A549 (cell line): ENCODE data around the gene TRIM56. TPM values are rescaled to one million over a fixed set of nuclear protein-coding genes. Genes with fewer than 3 reads are reported as not detected.

Experiments
- ATAC-seq, 2 experiments: fragments of 200-7000 bp in 1 of 2; fragments of >200 bp in 1 of 2; cut with Nextera tagmentation in 1 of 2; cut with Tn5 transposase in 1 of 2; 3 replicates each; pipeline versions ENCODE4 v1.8.0 to v1.9.1; 2018 to 2020; ENCODE audit warnings: mild to moderate bottlenecking in 1 of 2, moderate library complexity in 1 of 2
- CTCF ChIA-PET: fragments of 300-600 bp; sonication (Branson Sonifier 250); formaldehyde crosslinking; extraction: SDS; loops from one replicate; lab custom pipeline; 2021; ENCODE audit warnings: antibody characterized with exemption, inconsistent platforms; lab: Yijun Ruan, JAX
- POLR2A ChIA-PET: fragments of 350-600 bp; formaldehyde crosslinking; extraction: SDS; loops from one replicate; lab custom pipeline; 2021; ENCODE audit warnings: antibody characterized with exemption, inconsistent platforms; lab: Yijun Ruan, JAX
- DNase-seq, 2 experiments: peaks; one replicate each; pipeline versions ENCODE4 v3.0.0 to v3.0.0-alpha.2; 2011 to 2016; ENCODE audit warnings: low read depth in 1 of 2, low spot score in 1 of 2
- FAIRE-seq: peaks from 2 replicates; lab custom pipeline; 2011; peaks lifted over from hg19 to GRCh38; lab: Jason Lieb, UNC
- H3K27ac ChIP-seq, 2 experiments: fragments of >200 bp; sonication (Bioruptor Twin); formaldehyde crosslinking; 3 replicates each; pipeline ENCODE4 v1.5.1; 2016 to 2017
- H3K4me1 ChIP-seq: fragments of >200 bp; sonication (Bioruptor Twin); formaldehyde crosslinking; 3 replicates; pipeline ENCODE4 v1.6.1; 2016
- H3K4me2 ChIP-seq: fragments of >200 bp; sonication (Bioruptor Twin); formaldehyde crosslinking; 3 replicates; pipeline ENCODE4 v1.6.1; 2016
- H3K4me3 ChIP-seq: fragments of >200 bp; sonication (Bioruptor Twin); formaldehyde crosslinking; 3 replicates; pipeline ENCODE4 v1.5.1; 2016
- H3K9me3 ChIP-seq: fragments of >200 bp; sonication (Bioruptor Twin); formaldehyde crosslinking; 3 replicates; pipeline ENCODE4 v1.6.1; 2016
- EP300 ChIP-seq, 2 experiments: fragments of >200 bp; sonication (Bioruptor Twin); formaldehyde crosslinking; IDR thresholded peaks; 2 replicates in 1 of 2; 3 replicates in 1 of 2; pipeline ENCODE4 v1.6.1; 2016 to 2017
- FOSB ChIP-seq: fragments of 250-450 bp; sonication (Bioruptor Pico); IDR thresholded peaks from 2 replicates; pipeline ENCODE4 v1.5.0; 2020; ENCODE audit warnings: mild to moderate bottlenecking, moderate library complexity
- HOXA7 ChIP-seq: fragments of 250-450 bp; sonication (Bioruptor Pico); IDR thresholded peaks from 2 replicates; pipeline ENCODE4 v1.5.0; 2020; ENCODE audit warnings: mild to moderate bottlenecking, moderate library complexity
- NFE2L2 ChIP-seq: fragments of 150-350 bp; conservative IDR thresholded peaks from 2 replicates; pipeline ENCODE4 v1.6.1; 2014; ENCODE audit warnings: low read length
- PBX3 ChIP-seq: IDR thresholded peaks from 2 replicates; pipeline ENCODE4 v1.6.1; 2012
- POLR2AphosphoS2 ChIP-seq: conservative IDR thresholded peaks from 2 replicates; pipeline ENCODE4 v1.6.1; 2012; ENCODE audit warnings: low read length, improper control_type of control experiment, inconsistent platforms
- REST ChIP-seq: fragments of 200-600 bp; sonication (generic); IDR thresholded peaks from 2 replicates; pipeline ENCODE4 v1.6.1; 2016; ENCODE audit warnings: antibody characterized with exemption, mild to moderate bottlenecking, moderate library complexity
- TFCP2L1 ChIP-seq: fragments of 250-450 bp; sonication (Bioruptor Pico); IDR thresholded peaks from 2 replicates; pipeline ENCODE4 v1.5.0; 2021; ENCODE audit warnings: mild to moderate bottlenecking
- USF2 ChIP-seq: fragments of 450-650 bp; IDR thresholded peaks from 2 replicates; pipeline ENCODE4 v1.6.1; 2014; ENCODE audit warnings: antibody characterized with exemption
- WGBS: methylation state at CpG from one replicate; pipeline ENCODE4 v1.1.6; 2017; ENCODE audit errors: missing lambda C conversion rate; 5-methylcytosine and 5-hydroxymethylcytosine counted together
- polyA plus RNA-seq, 4 experiments: library from polyadenylated mRNA; depleted of rRNA in 3 of 4; stranded (reverse); fragments of >200 nt; fragmentation: RNase III in 1 of 4; extraction: RNeasy Plus Mini Kit Qiagen cat#74134 plus additional on column Dnase treatment in 1 of 4; gene quantifications; 2 replicates in 3 of 4; 3 replicates in 1 of 4; pipeline ENCODE4 v1.2.3, GENCODE V29; 2011 to 2017

The TRIM56 gene
- polyA plus RNA-seq, 2 of the 4 experiments (the other 2 are of a cell fraction), result 3.9 to 16.5 TPM

- peak; percentile 42; the same call in 1 of the 2 replicates for TF ChIP-seq HOXA7 (CRISPR knock-in tag)
Measured at GRCh38 chr7:101133621-101134398, 48.5 kb downstream of the TRIM56 start (continued).

GRCh38 chr7:101134399-101134980, 49.2 kb downstream of the TRIM56 start:
- no peak for DNase-seq
- no peak for FAIRE-seq
- CTCF ChIA-PET, result interaction anchor here (0.6 to 32.8 kb wide), 12 partner anchors 9 to 240 kb away, joined by 3 to 600 read pairs (median 6); partner anchors contain the start of genes ACHE and SERPINE1
- Histone ChIP-seq H3K4me1 (peaks cover 88% of the 10 kb centered on the region), H3K9me3 (no peaks in the 10 kb centered on the region), H3K27ac (peak overlapping the region; percentile 0 to 63; a peak in 4 of 6 replicates), H3K4me3 (no peak overlapping the region), H3K4me2 (peak overlapping the region; percentile 53)
- POLR2A ChIA-PET, result interaction anchor here (0.7 kb wide), 1 partner anchor 21 kb away, joined by 4 read pairs; no protein-coding TSS in a partner anchor
- WGBS, result 81% methylated on average over 6 of the region's 6 CpGs
- ATAC-seq, result no peak
- TF ChIP-seq POLR2AphosphoS2 (peak; percentile 88), PBX3 (0 out of 2 replicates have a peak, but pooled peaks have one; percentile 27), FOSB (CRISPR knock-in tag) (0 out of 2 replicates have a peak, but pooled peaks have one; percentile 39), EP300 (IDR thresholded peaks at IDR 0.05) (no peak), TFCP2L1 (CRISPR knock-in tag) (0 out of 2 replicates have a peak, but pooled peaks have one; percentile 68), HOXA7 (CRISPR knock-in tag) (0 out of 2 replicates have a peak, but pooled peaks have one; percentile 68), REST (no peak)

- Histone ChIP-seq H3K27ac (peak overlapping the region; percentile 79 to 88), H3K4me3 (peak overlapping the region; percentile 3; the same call in 1 of the 3 replicates), H3K4me2 (peak overlapping the region; percentile 69)
- 56% methylated on average over 9 of the region's 9 CpGs for WGBS
- no peak for FAIRE-seq
- TF ChIP-seq POLR2AphosphoS2, result peak; percentile 37; the same call in 1 of the 2 replicates
- 0 out of 2 replicates have a peak, but pooled peaks have one; percentile 32 for TF ChIP-seq USF2
- no peak for TF ChIP-seq FOSB (CRISPR knock-in tag)
- TF ChIP-seq NFE2L2, result no peak
- TF ChIP-seq, all 56 proteins: peak for 2
- DNase-seq, result no peak
- ChIA-PET POLR2A (interaction anchor here (2.7 to 3.2 kb wide), 2 partner anchors 10 to 38 kb away, joined by 10 to 24 read pairs; partner anchors contain the start of gene SERPINE1), CTCF (interaction anchor here (0.8 to 32.8 kb wide), 14 partner anchors 8 to 248 kb away, joined by 3 to 600 read pairs (median 6); partner anchors contain the start of genes AP1S1, SERPINE1, TRIM56 and VGF)
- H3K9me3 ChIP-seq, result no peaks in the 10 kb centered on the region
- H3K4me1 ChIP-seq, result peaks cover 63% of the 10 kb centered on the region
- ATAC-seq, result peak; percentile 5 to 7; a peak in 4 of 6 replicates
Measured at GRCh38 chr7:101137651-101138212, 52.5 kb downstream of the TRIM56 start.
